ENCODE results near the gene GLS.
A peak's percentile ranks its signal among the peaks of the same experiment; 100 is the strongest.
"Not testable (repeated sequence)": the region's sequence is repeated elsewhere in the genome, so short reads cannot be mapped to it uniquely, and the experiment has no call there.

Gene GLS

DNA sequence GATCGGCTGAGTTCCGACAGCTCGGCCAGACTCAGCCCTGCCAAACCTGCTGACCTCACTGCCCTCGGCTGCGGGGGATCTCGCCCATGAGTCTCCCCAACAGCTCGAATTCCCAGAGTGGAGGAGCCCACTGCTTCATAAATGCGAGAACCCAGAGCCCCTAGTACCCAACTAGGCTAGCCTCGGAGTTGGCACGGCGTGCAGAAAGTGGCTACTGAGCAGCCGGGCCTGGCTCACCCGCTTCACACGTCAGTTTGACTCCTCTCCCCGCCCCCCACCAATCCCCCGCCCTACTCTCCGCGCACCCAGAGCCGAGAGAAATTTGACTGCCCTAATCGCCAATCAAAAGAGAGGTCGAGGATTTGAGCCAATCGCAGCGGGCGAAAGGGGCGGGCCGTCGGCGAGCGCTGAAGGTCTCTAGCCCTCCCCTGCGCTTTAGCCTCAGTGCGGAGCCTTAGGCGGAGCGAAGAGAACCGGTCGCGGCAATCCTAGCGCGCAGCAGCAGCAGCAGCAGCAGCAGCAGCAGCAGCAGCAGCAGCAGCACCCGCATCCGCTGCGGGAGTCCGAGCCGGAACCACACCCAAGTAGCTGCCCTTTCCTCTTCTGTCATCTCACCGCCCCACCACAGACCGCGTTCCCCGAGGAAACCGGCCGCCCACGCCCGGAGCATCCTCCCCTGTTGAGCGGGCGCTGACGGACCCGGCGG is at the start of gene GLS:
GLS (plus strand) TSS at position 444 of the 706 bp plus-strand sequence. CDS start 264 bp downstream, outside the sequence.
- DNase-seq: peak; percentile 96

GRCh38 chr2:190831941-190832340 is 48.7 kb upstream of the GLS start:
- DNase-seq: no peak

DNA sequence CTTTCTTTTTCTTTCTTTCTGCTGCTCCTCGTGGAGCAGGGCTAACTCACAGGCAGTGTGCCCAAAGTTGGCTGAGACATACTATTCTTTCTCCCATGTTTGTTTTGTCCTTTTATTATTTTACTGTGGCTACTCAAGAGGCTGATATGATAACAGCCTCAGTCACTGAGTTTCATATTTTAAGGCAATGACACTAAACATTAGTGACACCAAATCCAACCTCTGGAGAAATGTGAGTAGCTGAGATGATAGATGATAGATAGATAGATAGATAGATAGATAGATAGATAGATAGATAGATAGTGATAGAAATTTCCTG is 45.8 kb upstream of the GLS start:
- DNase-seq: no peak

GRCh38 chr2:190835303-190835930 is 45.2 kb upstream of the GLS start:
- no peak for DNase-seq

GRCh38 chr2:190836767-190837166 is 43.9 kb upstream of the GLS start:
- DNase-seq: no peak

DNA sequence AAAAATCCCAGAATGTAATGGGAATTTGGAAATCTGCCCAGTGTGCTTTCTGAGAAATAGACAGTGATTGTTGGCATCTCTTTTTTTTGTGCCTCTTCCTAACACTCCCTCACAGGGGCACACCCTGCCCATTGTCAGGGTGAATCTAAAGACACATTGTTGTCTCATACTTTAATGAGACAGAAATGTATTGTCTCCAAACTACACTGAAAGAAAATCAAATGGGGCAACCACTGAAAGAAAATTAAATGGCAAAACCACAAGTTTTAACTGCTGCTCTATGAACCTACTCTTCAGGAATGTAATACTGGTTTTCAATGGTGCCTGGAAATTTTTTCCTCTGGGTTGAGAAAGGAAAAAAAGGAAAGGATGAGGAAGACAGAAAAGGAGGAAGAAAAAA is 43.2 kb upstream of the GLS start:
- no peak for DNase-seq

- DNase-seq: no peak
These were observed 42.7 kb upstream of the GLS start for GRCh38 chr2:190837952-190838361.

- DNase-seq: no peak
These were observed 42.1 kb upstream of the GLS start for GRCh38 chr2:190838492-190838910.

DNA sequence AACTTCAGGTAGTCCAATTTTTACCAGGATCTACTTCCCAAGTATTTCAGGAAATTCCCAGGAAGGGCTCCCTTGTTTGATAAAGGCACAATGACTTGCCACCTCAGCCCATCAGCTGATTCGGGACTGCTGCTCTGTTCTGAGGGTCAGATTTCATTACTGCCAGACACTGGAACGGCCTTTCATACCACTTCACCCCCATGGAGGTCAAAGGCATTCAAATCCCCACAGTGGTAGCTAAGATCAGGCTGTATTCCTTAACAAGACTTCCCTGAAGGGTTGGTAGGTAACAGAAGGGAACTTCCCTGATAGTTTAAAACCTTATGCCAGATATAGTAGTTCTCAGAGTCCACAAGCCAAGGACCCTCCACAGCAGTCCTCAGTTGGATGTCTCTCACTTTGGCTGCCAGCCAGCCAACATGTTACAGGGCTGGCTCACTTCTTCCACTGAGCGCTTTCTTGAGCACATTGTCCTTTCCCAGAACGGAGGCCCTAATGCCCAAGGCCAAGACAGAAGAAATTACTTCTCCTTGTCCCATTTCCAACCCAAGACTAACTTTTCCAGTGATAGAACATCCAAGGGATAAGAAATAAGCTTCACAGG is 40.0 kb upstream of the GLS start:
- DNase-seq: no peak

DNA sequence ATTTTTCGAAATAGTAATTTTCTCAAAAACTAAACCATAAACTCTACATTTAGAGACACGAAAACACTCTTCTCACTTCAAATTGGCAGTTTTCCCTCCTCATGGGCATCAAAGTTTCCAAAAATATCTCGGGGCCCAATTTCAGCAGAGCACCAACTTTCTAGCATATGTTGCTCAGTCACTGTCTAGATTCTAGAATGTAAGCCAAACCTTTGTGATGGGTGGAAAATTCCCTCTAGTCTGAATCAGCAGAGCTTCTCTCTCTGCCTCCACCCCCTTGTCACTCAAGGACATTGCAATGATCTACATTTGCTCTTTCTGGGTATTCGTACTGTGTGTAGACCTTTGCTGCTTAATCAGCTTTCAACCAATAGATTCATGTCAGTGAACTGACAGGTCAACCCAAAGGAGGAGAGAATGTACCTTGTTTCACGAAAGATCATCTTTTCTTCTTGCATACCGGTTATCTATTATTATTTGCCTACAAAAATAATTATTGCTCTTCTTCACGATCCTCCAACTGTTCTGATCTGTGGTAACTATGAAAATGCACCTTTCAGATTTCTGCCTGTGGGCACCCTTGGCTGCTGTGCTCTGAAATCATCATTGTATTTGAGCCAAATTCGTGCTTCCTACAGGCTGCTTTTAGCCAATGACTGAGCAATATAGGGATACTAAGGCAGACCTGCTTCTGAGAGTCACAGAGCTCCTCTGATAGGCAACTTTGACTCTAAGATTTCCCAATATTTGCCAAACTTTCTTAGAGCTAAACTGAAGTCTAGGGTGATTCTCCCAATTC is 38.7 kb upstream of the GLS start:
- DNase-seq: no peak

DNA sequence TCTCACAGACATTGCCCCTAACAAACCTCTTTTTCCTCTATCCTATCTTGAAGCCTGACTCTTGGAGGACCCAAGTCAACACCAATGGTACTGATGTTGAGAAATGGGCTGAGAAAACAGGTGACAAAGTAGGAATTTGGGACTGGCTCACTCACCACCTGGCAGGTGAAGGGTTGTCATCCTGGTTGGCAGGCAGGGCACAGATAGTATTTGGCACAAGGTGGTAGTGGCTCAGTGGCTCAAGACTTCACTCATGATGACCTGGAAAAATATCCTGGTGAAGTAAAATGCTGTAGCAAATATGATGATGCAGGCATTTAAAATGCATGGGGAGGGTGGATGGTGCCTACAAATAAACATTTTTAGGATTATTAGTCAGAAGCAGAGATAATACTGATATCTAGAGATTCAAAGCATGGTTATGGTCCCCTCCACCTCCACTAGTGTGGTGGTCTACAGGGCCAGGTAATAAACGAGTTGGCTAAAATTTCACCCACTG is 38.0 kb upstream of the GLS start:
- no peak for DNase-seq

- no peak for DNase-seq
These were observed 36.5 kb upstream of the GLS start for GRCh38 chr2:190843890-190844699.

- DNase-seq: no peak
These were observed 35.8 kb upstream of the GLS start for GRCh38 chr2:190844700-190845401.

GRCh38 chr2:190846746-190847145 is 33.9 kb upstream of the GLS start:
- DNase-seq: no peak

GRCh38 chr2:190847504-190848081 is 33.0 kb upstream of the GLS start:
- no peak for DNase-seq

DNA sequence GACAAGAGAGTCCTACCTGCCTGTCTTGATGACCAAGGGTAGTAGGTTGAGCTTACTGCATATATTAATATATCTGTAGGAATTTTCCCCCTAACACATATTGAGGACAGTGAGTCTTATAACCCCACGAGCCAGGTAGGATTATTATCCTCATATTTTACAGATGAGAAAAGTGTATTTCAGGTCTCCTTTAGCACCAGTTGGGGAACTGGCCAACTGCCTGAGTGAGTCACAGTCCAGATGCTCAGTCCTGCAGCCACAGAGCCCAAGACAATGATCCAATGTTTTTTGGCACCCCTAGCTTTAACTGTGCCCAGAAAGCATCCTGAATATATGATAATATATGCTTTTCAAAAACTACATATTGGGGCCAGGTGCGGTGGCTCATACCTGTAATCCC is 30.8 kb upstream of the GLS start:
- DNase-seq: no peak

DNA sequence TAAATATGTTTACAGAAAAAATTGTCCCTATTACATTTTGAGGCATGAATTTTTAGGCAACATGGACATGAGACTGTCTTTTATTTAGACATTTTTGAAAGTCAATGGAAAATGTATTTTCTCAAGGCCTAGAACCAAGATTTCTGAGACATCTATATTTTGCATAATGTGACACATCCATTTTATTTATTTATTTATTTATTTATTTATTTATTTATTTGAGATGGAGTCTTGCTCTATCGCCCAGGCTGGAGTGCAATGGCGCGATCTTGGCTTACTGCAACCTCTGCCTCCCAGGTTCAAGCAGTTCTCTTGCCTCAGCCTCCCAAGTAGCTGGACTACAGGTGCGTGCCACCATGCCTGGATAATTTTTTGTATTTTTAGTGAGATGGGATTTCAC is 27.6 kb upstream of the GLS start:
- not testable (repeated sequence) for DNase-seq

DNA sequence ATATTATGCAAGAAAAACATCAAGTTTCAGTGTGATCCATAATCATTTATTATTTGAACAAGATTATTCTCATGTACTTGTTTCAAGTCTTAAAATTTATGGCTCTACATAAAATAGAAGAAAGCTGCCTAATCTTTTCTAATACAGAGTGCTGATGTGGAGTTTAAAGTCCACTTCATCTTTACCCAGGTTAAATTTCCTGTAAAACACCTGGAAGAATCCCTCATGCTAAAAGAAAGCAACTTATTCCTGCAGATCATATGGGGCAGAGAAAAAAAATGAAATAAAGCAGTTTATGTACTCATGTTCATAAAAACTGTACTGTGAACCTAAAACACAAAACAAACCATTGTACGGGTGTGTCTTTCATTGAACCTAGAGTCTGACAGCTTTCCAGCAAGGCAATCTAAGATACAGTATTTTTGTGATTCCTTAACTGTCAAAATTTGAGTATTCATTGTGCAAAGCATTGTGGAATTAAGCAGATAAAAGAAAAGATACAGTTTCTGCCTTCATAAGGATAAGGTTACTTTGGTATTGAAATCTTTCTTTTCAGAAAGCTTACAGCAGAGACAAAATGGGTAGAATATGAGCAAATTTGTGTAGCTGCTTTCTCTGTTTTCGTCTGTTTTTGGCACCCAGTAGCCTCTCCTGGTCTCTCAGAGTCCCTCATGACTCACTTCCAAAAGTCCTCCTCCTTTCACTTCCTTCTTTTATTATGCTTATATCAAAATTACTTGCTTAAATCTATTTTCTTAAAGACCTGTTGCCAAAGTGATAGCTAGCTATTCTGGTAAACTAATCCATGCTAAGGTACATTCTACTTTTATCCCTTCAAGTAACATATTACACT is 26.9 kb upstream of the GLS start:
- DNase-seq: no peak

DNA sequence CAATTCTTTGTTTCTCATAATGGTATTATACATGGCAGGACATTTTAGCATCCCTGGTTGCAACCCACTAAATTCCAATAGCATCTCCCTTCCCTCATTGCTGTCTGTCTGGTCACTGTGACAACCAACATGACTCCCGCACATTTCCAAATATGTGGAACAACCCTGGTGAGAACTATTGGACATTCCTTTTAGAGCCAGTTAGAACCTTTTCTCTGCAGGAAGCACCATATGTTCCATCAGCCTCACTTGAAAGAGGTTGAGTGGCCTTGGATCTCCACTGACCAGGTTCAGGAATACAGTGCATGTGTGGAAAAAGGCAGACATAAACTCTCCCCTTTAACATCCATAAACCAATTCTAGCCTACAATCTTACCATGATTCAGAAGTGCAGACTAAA is 25.9 kb upstream of the GLS start:
- no peak for DNase-seq

DNA sequence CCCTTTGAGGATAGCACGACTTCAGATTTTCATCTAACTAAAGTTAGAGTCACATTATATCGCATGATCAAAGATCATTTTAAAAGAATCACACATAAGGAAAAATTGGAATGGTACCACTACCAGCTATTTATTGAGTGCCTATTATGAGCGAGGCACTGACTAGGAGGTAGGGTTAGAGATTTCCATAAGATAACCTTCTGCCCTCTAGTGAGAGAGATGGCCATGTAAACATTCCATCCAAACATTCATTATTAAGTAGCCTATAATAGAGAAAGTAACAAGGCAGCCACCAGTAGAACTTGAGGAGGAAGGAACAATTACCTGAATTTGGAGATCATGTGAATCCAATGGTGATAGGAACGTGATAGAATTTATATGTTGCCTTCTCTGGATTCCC is 25.4 kb upstream of the GLS start:
- no peak for DNase-seq

DNA sequence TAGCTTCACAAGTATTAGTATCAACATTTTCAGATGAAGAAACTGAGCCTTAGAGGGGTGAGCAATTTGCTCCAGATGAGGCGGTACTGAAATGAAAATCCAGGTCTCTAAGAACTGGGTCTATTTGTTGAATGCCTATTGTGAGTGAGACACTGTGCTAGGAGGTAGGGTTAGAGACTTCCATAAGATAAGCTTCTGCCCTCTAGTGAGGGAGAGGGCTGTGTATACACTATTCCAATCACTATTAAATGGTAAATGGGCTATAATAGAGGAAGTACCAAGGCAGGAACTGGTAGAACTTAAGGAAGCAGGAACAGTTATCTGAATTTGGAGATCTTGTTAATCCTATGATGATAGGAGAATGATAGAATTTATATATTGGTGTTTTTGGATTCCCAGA is 23.6 kb upstream of the GLS start:
- no peak for DNase-seq

All from KG1 (cell line).